IPS DF 4.7 (cell line): ENCODE results near the gene COQ2.
"Not testable (repeated sequence)": the region's sequence is repeated elsewhere in the genome, so short reads cannot be mapped to it uniquely, and the experiment has no call there.

Experiments used
- DNase-seq: peaks from one replicate; pipeline ENCODE4 v3.0.0-alpha.2; 2013; ENCODE audit warnings: low spot score; ENCODE audit errors: extremely low read depth

The COQ2 gene

GRCh38 chr4:83285055-83285407, 433 bp upstream of the COQ2 start:
- DNase-seq, result no peak

GRCh38 chr4:83283181-83283580, 1.4 kb downstream of the COQ2 start:
- DNase-seq, result no peak

GRCh38 chr4:83282049-83282535, 2.5 kb downstream of the COQ2 start:
- no peak for DNase-seq

- no peak for DNase-seq
These were observed 3.3 kb downstream of the COQ2 start for GRCh38 chr4:83281307-83281706.

GRCh38 chr4:83276299-83277040, 8.1 kb downstream of the COQ2 start:
- DNase-seq, result no peak

- not testable (repeated sequence) for DNase-seq
These were observed 10.7 kb downstream of the COQ2 start for GRCh38 chr4:83273926-83274325.

- DNase-seq, result no peak
These were observed 11.7 kb downstream of the COQ2 start for GRCh38 chr4:83272900-83273299.

GRCh38 chr4:83269256-83269655, 15.3 kb downstream of the COQ2 start:
- DNase-seq, result no peak

- no peak for DNase-seq
These were observed 16.1 kb downstream of the COQ2 start for GRCh38 chr4:83268491-83268890.

- no peak for DNase-seq
These were observed 16.6 kb downstream of the COQ2 start for GRCh38 chr4:83267830-83268475.

- DNase-seq, result no peak
These were observed 17.3 kb downstream of the COQ2 start for GRCh38 chr4:83267121-83267829.

GRCh38 chr4:83266689-83267088, 17.9 kb downstream of the COQ2 start:
- DNase-seq, result no peak

GRCh38 chr4:83263106-83263505, 21.5 kb downstream of the COQ2 start:
- no peak for DNase-seq

- no peak for DNase-seq
These were observed 21.9 kb downstream of the COQ2 start for GRCh38 chr4:83262682-83263081.

- DNase-seq, result no peak
These were observed 23.3 kb downstream of the COQ2 start for GRCh38 chr4:83261307-83261706.

- DNase-seq, result no peak
These were observed 25.0 kb downstream of the COQ2 start for GRCh38 chr4:83259586-83259985.

GRCh38 chr4:83258461-83258860, 26.1 kb downstream of the COQ2 start:
- DNase-seq, result no peak

- DNase-seq, result no peak
These were observed 26.8 kb downstream of the COQ2 start for GRCh38 chr4:83257811-83258210.

GRCh38 chr4:83255584-83255983, 29.0 kb downstream of the COQ2 start:
- DNase-seq, result no peak

- DNase-seq, result peak; percentile 56
These were observed 31.7 kb downstream of the COQ2 start for GRCh38 chr4:83252782-83253405.

- no peak for DNase-seq
These were observed 33.2 kb downstream of the COQ2 start for GRCh38 chr4:83251447-83251830.
